Progenitor cell of endocrine pancreas (in vitro differentiated cells): ENCODE measurements around the gene EPS8. TPM values are rescaled to one million over a fixed set of nuclear protein-coding genes. Genes with fewer than 3 reads are reported as not detected.

Source experiments
- DNase-seq: peaks from one replicate; pipeline ENCODE4 v3.0.0; 2021; ENCODE audit warnings: low spot score; ENCODE audit not compliant: unreplicated experiment
- H3K27ac Mint-ChIP-seq: 2 replicates; pipeline ENCODE4 v1.8.0; 2021; ENCODE audit warnings: mild to moderate bottlenecking, moderate library complexity, mixed read lengths
- H3K27me3 Mint-ChIP-seq: 2 replicates; pipeline ENCODE4 v1.8.0; 2021; ENCODE audit warnings: mixed read lengths
- H3K36me3 Mint-ChIP-seq: 2 replicates; pipeline ENCODE4 v1.8.0; 2022; ENCODE audit warnings: mixed read lengths; ENCODE audit not compliant: insufficient read depth
- H3K4me1 Mint-ChIP-seq: 2 replicates; pipeline ENCODE4 v1.8.0; 2021; ENCODE audit warnings: low read depth, mixed read lengths
- H3K4me3 Mint-ChIP-seq: 2 replicates; pipeline ENCODE4 v1.8.0; 2021; ENCODE audit warnings: low read depth, mild to moderate bottlenecking, moderate library complexity, mixed read lengths
- H3K9me3 Mint-ChIP-seq: 2 replicates; pipeline ENCODE4 v1.8.0; 2021; ENCODE audit warnings: low read depth, mixed read lengths
- CTCF ChIP-seq: fragments of 200-600 bp; sonication (generic); IDR thresholded peaks from one replicate; pipeline ENCODE4 v1.5.0; 2021; ENCODE audit warnings: antibody characterized with exemption, mild to moderate bottlenecking; ENCODE audit not compliant: unreplicated experiment
- total RNA-seq: library from RNA; stranded (reverse); gene quantifications from 2 replicates; pipeline ENCODE4 v1.2.1, GENCODE V29; 2021

EPS8 gene
- total RNA-seq, 1 donor from 2014 or later = 23.2 TPM

GRCh38 chr12:15583804-15584203 is 205.4 kb downstream of the EPS8 start:
- no peak for DNase-seq
- H3K4me3 Mint-ChIP-seq = no peak overlapping the region
- H3K27ac Mint-ChIP-seq = no peak overlapping the region
- peaks cover 2% of the 10 kb centered on the region for H3K36me3 Mint-ChIP-seq
- no peaks in the 10 kb centered on the region for H3K4me1 Mint-ChIP-seq
- peaks cover 11% of the 10 kb centered on the region for H3K27me3 Mint-ChIP-seq
- H3K9me3 Mint-ChIP-seq = peaks cover 17% of the 10 kb centered on the region
- no peak for TF ChIP-seq CTCF

DNA sequence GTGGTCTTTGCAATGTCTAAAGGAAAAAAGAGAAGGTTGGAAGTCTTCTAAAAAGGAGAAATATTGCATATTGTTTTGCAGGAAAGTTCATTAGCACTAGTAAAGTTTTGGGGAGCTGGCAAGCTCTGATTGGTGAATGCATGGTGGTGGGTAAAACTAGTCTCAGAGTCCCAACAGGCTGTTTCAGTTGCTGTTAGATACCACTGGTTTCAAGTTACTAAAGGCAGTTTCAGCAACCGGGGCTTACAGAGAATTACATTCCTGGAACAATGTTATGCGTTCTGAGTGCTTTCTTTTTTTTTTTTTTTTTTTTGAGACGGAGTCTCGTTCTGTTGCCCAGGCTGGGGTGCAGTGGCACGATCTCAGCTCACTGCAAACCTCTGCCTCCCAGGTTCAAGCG is 208.2 kb downstream of the EPS8 start:
- TF ChIP-seq CTCF = no peak
- peaks cover 5% of the 10 kb centered on the region for H3K27me3 Mint-ChIP-seq
- no peak overlapping the region for H3K27ac Mint-ChIP-seq
- H3K36me3 Mint-ChIP-seq = peaks cover 2% of the 10 kb centered on the region
- DNase-seq = no peak
- no peak overlapping the region for H3K4me3 Mint-ChIP-seq
- H3K9me3 Mint-ChIP-seq = peaks cover 17% of the 10 kb centered on the region
- H3K4me1 Mint-ChIP-seq = no peaks in the 10 kb centered on the region

GRCh38 chr12:15580431-15580830 is 208.8 kb downstream of the EPS8 start:
- Mint-ChIP-seq H3K27ac (no peak overlapping the region), H3K9me3 (peaks cover 17% of the 10 kb centered on the region), H3K36me3 (peaks cover 2% of the 10 kb centered on the region), H3K4me3 (no peak overlapping the region), H3K27me3 (no peaks in the 10 kb centered on the region), H3K4me1 (no peaks in the 10 kb centered on the region)
- TF ChIP-seq CTCF = no peak
- DNase-seq = no peak

GRCh38 chr12:15575671-15576541 is 213.3 kb downstream of the EPS8 start:
- H3K27me3 Mint-ChIP-seq = no peaks in the 10 kb centered on the region
- no peaks in the 10 kb centered on the region for H3K36me3 Mint-ChIP-seq
- no peak overlapping the region for H3K27ac Mint-ChIP-seq
- peaks cover 3% of the 10 kb centered on the region for H3K9me3 Mint-ChIP-seq
- TF ChIP-seq CTCF = no peak
- H3K4me3 Mint-ChIP-seq = no peak overlapping the region
- no peak for DNase-seq
- H3K4me1 Mint-ChIP-seq = no peaks in the 10 kb centered on the region

GRCh38 chr12:15574353-15574752 is 214.8 kb downstream of the EPS8 start:
- Mint-ChIP-seq H3K9me3 (no peaks in the 10 kb centered on the region), H3K27me3 (no peaks in the 10 kb centered on the region), H3K27ac (no peak overlapping the region), H3K4me3 (no peak overlapping the region), H3K36me3 (no peaks in the 10 kb centered on the region), H3K4me1 (no peaks in the 10 kb centered on the region)
- no peak for TF ChIP-seq CTCF
- DNase-seq = no peak

Other genes with a start within 250 kb of the EPS8 start
- 229 and 243 TPM in 2 replicates for gene STRAP, start 93.0 kb upstream of the EPS8 start, total RNA-seq
- 41.9 and 49.8 TPM in 2 replicates for gene DERA, start 121.9 kb upstream of the EPS8 start, total RNA-seq